Measurements from ENCODE around the gene RAD51AP1.

DNA sequence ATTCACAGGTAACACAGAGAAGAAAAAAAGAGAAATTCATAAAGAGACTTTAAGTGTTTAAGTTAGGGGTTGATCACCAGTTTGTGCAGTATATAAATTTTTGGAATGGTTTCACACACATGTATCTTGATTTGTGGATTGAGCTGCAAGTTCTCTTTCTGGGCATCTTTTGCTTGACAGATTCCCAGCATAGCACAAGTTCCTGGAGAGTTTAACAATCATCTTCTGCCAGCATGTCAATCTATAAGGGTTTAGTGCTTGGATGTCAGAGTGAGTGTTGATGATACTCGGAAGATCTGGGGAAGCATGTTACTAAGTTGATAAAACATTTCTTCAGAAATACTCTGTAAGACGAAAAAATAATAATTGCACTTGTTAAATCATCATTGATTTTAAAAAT is 49.1 kb upstream of the RAD51AP1 start:
- TF ChIP-seq, protein P1, sequence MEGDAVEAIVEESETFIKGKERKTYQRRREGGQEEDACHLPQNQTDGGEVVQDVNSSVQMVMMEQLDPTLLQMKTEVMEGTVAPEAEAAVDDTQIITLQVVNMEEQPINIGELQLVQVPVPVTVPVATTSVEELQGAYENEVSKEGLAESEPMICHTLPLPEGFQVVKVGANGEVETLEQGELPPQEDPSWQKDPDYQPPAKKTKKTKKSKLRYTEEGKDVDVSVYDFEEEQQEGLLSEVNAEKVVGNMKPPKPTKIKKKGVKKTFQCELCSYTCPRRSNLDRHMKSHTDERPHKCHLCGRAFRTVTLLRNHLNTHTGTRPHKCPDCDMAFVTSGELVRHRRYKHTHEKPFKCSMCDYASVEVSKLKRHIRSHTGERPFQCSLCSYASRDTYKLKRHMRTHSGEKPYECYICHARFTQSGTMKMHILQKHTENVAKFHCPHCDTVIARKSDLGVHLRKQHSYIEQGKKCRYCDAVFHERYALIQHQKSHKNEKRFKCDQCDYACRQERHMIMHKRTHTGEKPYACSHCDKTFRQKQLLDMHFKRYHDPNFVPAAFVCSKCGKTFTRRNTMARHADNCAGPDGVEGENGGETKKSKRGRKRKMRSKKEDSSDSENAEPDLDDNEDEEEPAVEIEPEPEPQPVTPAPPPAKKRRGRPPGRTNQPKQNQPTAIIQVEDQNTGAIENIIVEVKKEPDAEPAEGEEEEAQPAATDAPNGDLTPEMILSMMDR (IDR thresholded peaks at IDR 0.05; ENCODE audit: low read depth, low read length) = no peak
- TF ChIP-seq EZH2phosphoT487 (IDR thresholded peaks at IDR 0.05; ENCODE audit: low read depth) = no peak
